ENCODE measurements around the gene CALHM3.

Gene CALHM3

GRCh38 chr10:103450201-103450695, 28.8 kb downstream of the CALHM3 start:
- DNase-seq (ENCODE audit: low read depth in 2 of 2), result no peak

GRCh38 chr10:103449208-103450144, 29.6 kb downstream of the CALHM3 start:
- DNase-seq (ENCODE audit: low read depth in 2 of 2), result no peak

- DNase-seq (ENCODE audit: low read depth in 2 of 2), result no peak
Measured at GRCh38 chr10:103448746-103449145, 30.3 kb downstream of the CALHM3 start.

GRCh38 chr10:103447187-103447586, 31.9 kb downstream of the CALHM3 start:
- DNase-seq (ENCODE audit: low read depth in 2 of 2), result no peak

GRCh38 chr10:103445767-103446567, 33.1 kb downstream of the CALHM3 start:
- no peak for DNase-seq (ENCODE audit: low read depth in 2 of 2)

- DNase-seq (ENCODE audit: low read depth in 2 of 2), result no peak
Measured at GRCh38 chr10:103445366-103445765, 33.7 kb downstream of the CALHM3 start.

- no peak for DNase-seq (ENCODE audit: low read depth in 2 of 2)
Measured at GRCh38 chr10:103444478-103444877, 34.6 kb downstream of the CALHM3 start.

GRCh38 chr10:103443475-103444185, 35.4 kb downstream of the CALHM3 start:
- DNase-seq (ENCODE audit: low read depth in 2 of 2), result no peak

GRCh38 chr10:103442031-103442461, 37.0 kb downstream of the CALHM3 start:
- no peak for DNase-seq (ENCODE audit: low read depth in 2 of 2)

GRCh38 chr10:103441611-103442010, 37.4 kb downstream of the CALHM3 start:
- DNase-seq (ENCODE audit: low read depth in 2 of 2), result no peak

- DNase-seq (ENCODE audit: low read depth in 2 of 2), result no peak
Measured at GRCh38 chr10:103441206-103441605, 37.8 kb downstream of the CALHM3 start.

- DNase-seq (ENCODE audit: low read depth in 2 of 2), result no peak
Measured at GRCh38 chr10:103440416-103440815, 38.6 kb downstream of the CALHM3 start.

GRCh38 chr10:103439776-103440175, 39.3 kb downstream of the CALHM3 start:
- no peak for DNase-seq (ENCODE audit: low read depth in 2 of 2)

GRCh38 chr10:103433858-103434257, 45.2 kb downstream of the CALHM3 start:
- DNase-seq (ENCODE audit: low read depth in 2 of 2), result no peak

- no peak for DNase-seq (ENCODE audit: low read depth in 2 of 2)
Measured at GRCh38 chr10:103431902-103432301, 47.1 kb downstream of the CALHM3 start.

GRCh38 chr10:103429647-103430046, 49.4 kb downstream of the CALHM3 start:
- no peak for DNase-seq (ENCODE audit: low read depth in 2 of 2)

- DNase-seq (ENCODE audit: low read depth in 2 of 2), result no peak
Measured at GRCh38 chr10:103428989-103429643, 49.9 kb downstream of the CALHM3 start.

- no peak for DNase-seq (ENCODE audit: low read depth in 2 of 2)
Measured at GRCh38 chr10:103427866-103428265, 51.2 kb downstream of the CALHM3 start.

GRCh38 chr10:103423748-103424147, 55.3 kb downstream of the CALHM3 start:
- DNase-seq (ENCODE audit: low read depth in 2 of 2), result no peak
